ENCODE results near the gene GALNS. TPM values are rescaled to one million over a fixed set of nuclear protein-coding genes. Genes with fewer than 3 reads are reported as not detected.

The GALNS gene
- total and polyA plus RNA-seq, 8 donors, result 5.7 to 26.1 (median 9.1) TPM

DNA sequence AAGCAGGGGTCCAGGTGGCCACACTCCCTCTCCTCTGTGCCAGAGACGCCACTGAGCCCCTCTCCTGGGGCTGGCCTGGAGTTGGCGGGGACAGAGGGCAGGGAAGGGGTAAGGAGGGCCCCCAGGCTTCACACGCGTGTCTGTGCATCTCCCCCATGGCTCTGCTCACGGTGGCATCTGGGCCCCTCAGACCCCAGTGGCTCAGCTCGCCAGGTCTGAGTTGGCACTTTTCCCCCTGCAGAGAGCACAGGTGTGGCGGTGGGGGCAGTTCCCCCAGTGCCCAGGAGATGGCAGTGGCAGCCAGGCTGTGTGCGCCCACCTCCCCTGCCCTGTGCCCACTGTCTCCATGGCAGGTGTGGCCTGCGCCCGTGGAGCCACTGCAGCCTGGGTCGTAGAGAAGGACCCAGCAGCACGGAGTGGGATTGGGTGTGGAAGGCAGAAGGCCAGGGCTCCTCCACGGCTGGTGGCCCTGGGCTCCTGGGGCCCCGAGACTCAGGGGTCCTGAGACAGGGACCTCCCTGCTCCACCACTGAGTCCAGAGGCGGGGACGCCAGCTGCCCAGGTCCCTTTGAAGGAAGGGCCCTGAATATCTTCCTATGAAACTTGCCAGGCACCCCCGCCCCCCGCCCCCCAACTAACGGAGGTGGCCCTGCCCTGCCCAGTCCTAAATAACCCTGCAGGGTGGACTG is 40.7 kb downstream of the GALNS start:
- TF ChIP-seq, protein P1, sequence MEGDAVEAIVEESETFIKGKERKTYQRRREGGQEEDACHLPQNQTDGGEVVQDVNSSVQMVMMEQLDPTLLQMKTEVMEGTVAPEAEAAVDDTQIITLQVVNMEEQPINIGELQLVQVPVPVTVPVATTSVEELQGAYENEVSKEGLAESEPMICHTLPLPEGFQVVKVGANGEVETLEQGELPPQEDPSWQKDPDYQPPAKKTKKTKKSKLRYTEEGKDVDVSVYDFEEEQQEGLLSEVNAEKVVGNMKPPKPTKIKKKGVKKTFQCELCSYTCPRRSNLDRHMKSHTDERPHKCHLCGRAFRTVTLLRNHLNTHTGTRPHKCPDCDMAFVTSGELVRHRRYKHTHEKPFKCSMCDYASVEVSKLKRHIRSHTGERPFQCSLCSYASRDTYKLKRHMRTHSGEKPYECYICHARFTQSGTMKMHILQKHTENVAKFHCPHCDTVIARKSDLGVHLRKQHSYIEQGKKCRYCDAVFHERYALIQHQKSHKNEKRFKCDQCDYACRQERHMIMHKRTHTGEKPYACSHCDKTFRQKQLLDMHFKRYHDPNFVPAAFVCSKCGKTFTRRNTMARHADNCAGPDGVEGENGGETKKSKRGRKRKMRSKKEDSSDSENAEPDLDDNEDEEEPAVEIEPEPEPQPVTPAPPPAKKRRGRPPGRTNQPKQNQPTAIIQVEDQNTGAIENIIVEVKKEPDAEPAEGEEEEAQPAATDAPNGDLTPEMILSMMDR (IDR thresholded peaks at IDR 0.05), result peak; percentile 62 to 75 (median 74)
- no peak overlapping the region for H3K4me3 ChIP-seq
- H3K36me3 ChIP-seq, result no peaks in the 10 kb centered on the region
- intact Hi-C loops (cut with DNase I), result loop anchor here in 1 of 3 donors (10.0 kb wide), 1 partner anchor 359 kb away; the partner anchor contains the start of gene CDH15
- DNase-seq, result peak in 4 of 6 donors; percentile 64 to 87 (median 76)
- no peaks in the 10 kb centered on the region for H3K27me3 ChIP-seq
- peaks cover 0 to 3% (median 0%) of the 10 kb centered on the region in 3 donors for H3K4me1 ChIP-seq
- peak in 3 of 4 donors; percentile 10 to 26 (median 20) for ATAC-seq
- no peak for FAIRE-seq
- WGBS, 2 donors, result 32 to 48% methylated on average over 18 to 19 of the region's 19 CpGs
- H3K27ac ChIP-seq, result no peak overlapping the region
- no peaks in the 10 kb centered on the region for H3K9me3 ChIP-seq

DNA sequence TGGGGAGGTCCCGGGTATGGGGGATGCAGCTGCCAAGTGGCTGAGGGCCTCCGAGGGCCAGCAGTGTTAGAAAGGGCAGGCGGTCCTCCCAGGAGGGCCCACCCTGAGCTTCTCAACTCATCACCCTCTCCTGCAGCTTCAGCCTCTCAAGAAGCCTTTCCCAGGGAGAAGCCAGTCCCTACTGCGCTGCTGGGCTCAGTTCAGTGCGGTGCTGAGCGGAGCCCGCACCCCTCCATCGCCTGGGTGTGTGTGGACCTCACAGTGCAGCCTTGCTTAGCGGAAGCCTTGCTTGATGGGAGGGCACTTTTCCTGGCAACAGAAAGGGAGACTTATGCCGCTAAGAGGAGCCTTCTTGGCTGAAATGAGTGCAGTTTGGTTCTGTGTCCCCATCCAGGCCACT is 41.5 kb downstream of the GALNS start:
- FAIRE-seq (no peak), ATAC-seq (no peak), DNase-seq (peak in 1 of 6 donors; percentile 54)
- Histone ChIP-seq H3K27ac (no peak overlapping the region), H3K36me3 (no peaks in the 10 kb centered on the region), H3K4me3 (no peak overlapping the region), H3K9me3 (no peaks in the 10 kb centered on the region), H3K4me1 (peaks cover 0 to 10% (median 3%) of the 10 kb centered on the region in 3 donors), H3K27me3 (no peaks in the 10 kb centered on the region)
- intact Hi-C loops (cut with DNase I), result loop anchor here in 1 of 3 donors (10.0 kb wide), 1 partner anchor 360 kb away; the partner anchor contains the start of gene CDH15
- TF ChIP-seq, protein P1 (IDR thresholded peaks at IDR 0.05), result no peak
- 75 to 91% methylated on average over 10 of the region's 10 CpGs for WGBS, 2 donors

DNA sequence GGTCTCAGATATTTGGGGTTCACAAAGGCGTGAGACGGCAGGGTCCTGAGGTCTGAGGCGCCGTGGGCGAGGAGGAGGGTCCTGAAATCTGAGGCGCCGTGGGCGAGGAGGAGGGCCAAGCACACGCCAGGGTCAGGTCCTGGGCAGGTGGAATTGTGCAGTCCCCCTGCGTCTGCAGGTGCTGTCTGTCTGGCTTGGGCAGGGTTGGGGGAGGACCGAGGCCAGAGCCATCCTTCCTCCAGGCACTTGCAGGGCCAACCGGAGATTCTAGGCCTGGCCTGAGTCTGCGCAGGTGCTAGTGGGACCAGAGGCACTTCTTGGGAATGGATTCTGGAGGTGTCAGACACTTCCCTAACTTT is 42.6 kb downstream of the GALNS start:
- intact Hi-C loops (cut with DNase I), result loop anchor here in 1 of 3 donors (10.0 kb wide), 1 partner anchor 361 kb away; the partner anchor contains the start of gene CDH15
- peaks cover 0 to 12% (median 11%) of the 10 kb centered on the region in 3 donors for H3K4me1 ChIP-seq
- peak in 2 of 6 donors; percentile 18 to 51 for DNase-seq
- H3K9me3 ChIP-seq, result no peaks in the 10 kb centered on the region
- no peaks in the 10 kb centered on the region for H3K27me3 ChIP-seq
- H3K27ac ChIP-seq, result no peak overlapping the region
- no peaks in the 10 kb centered on the region for H3K36me3 ChIP-seq
- TF ChIP-seq, protein P1 (IDR thresholded peaks at IDR 0.05), result no peak
- no peak for FAIRE-seq
- H3K4me3 ChIP-seq, result no peak overlapping the region
- WGBS, 2 donors, result 60 to 77% methylated on average over 13 of the region's 13 CpGs
- no peak for ATAC-seq

DNA sequence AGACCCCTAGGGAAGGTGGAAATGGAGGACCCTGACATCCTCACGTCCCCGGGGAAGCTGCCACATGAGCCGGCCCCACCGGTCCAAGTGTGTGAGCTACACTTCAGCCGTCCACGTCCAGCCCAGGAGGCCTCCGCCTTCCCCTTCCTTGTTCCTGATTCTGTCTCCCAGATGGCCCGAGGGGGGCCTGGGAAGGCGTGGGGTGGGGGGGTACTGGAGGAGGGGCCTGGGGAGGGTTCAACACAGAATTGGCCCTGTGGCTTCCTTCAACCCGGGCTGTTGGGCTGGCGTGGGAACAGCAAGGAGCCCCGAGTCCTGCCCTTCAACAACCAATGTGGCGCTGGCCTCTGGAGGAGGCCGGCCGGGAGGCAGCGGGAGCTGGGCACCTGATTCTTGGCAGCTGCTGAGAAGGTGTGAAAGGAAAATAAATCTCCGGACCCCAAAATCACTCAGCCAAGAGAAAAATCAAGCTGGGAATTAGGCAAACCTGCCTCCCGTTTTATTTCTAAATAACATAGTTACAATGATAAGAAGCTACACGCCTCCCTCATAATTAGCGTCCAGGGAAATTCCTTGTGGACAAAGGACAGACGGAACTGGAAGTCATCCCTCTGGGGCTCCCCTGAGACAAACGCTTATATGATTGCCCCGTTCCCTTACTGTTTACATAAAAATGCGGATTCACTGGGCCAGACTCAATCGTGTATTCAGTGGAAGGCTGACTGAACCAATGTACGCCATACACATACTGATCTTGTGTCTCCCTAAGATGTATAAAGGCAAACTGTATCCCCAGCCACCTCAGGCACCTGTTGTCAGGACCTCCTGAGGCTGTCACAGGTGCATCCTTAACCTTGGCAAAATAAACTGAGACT is 43.2 kb downstream of the GALNS start:
- intact Hi-C loops (cut with DNase I), result loop anchor here in 1 of 3 donors (10.0 kb wide), 1 partner anchor 361 kb away; the partner anchor contains the start of gene CDH15
- no peak for ATAC-seq
- TF ChIP-seq, protein P1 (IDR thresholded peaks at IDR 0.05), result no peak
- 43 to 61% methylated on average over 24 to 26 of the region's 26 CpGs for WGBS, 2 donors
- no peaks in the 10 kb centered on the region for H3K9me3 ChIP-seq
- FAIRE-seq, result no peak
- H3K36me3 ChIP-seq, result no peaks in the 10 kb centered on the region
- no peak overlapping the region for H3K27ac ChIP-seq
- H3K4me1 ChIP-seq, result peaks cover 0 to 12% (median 11%) of the 10 kb centered on the region in 3 donors
- no peaks in the 10 kb centered on the region for H3K27me3 ChIP-seq
- H3K4me3 ChIP-seq, result no peak overlapping the region
- DNase-seq, result peak in 1 of 6 donors; percentile 83

Data from pancreas (tissue), 10 donors.